Lower leg skin (tissue), 3 donors: Measurements from ENCODE around the gene PPP4R3B.
"Not testable (repeated sequence)": the region's sequence is repeated elsewhere in the genome, so short reads cannot be mapped to it uniquely, and the experiment has no call there.

Experiments
- POLR2A ChIP-seq, 2 donors: fragments of 450-650 bp; IDR thresholded peaks; one replicate each; pipeline ENCODE4 v1.6.1; 2016 to 2017; ENCODE audit warnings: antibody characterized with exemption in 2 of 2, mild to moderate bottlenecking in 1 of 2, moderate library complexity in 1 of 2
- TF ChIP-seq, protein P1 (sequence below), 3 donors: fragments of 450-650 bp; IDR thresholded peaks; one replicate each; pipeline ENCODE4 v1.5.1; 2016; ENCODE audit warnings: antibody characterized with exemption in 3 of 3, mild to moderate bottlenecking in 3 of 3, moderate library complexity in 2 of 3

DNA sequence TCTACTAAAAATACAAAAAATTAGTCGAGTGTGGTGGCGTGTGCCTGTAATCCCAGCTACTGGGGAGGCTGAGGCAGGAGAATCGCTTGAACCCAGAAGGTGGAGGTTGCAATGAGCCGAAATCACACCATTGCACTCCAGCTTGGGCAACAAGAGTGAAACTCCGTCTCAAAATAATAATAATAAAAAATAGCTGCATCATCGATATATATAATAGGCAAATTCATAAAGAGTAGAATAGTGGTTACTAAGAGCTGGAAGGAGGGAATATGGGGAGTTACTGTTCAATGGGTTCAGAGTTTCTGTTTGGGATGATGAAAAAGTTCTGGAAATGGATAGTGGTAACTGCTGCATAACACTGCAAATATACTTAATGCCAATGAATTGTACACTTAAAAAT lies 20.6 kb downstream of the PPP4R3B start:
- TF ChIP-seq, protein P1, sequence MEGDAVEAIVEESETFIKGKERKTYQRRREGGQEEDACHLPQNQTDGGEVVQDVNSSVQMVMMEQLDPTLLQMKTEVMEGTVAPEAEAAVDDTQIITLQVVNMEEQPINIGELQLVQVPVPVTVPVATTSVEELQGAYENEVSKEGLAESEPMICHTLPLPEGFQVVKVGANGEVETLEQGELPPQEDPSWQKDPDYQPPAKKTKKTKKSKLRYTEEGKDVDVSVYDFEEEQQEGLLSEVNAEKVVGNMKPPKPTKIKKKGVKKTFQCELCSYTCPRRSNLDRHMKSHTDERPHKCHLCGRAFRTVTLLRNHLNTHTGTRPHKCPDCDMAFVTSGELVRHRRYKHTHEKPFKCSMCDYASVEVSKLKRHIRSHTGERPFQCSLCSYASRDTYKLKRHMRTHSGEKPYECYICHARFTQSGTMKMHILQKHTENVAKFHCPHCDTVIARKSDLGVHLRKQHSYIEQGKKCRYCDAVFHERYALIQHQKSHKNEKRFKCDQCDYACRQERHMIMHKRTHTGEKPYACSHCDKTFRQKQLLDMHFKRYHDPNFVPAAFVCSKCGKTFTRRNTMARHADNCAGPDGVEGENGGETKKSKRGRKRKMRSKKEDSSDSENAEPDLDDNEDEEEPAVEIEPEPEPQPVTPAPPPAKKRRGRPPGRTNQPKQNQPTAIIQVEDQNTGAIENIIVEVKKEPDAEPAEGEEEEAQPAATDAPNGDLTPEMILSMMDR (IDR thresholded peaks at IDR 0.05): not testable (repeated sequence)
- not testable (repeated sequence) for TF ChIP-seq POLR2A (IDR thresholded peaks at IDR 0.05)
